Peyer's patch (tissue), 4 donors: ENCODE measurements around the gene COL23A1.

Experiments
- CTCF ChIP-seq, 6 experiments: fragments of 450-650 bp in 4 of 6; fragments of 200-600 bp in 2 of 6; sonication (generic) in 1 of 6; IDR thresholded peaks; one replicate each; pipeline ENCODE4 v1.5.1; 2017 to 2019; ENCODE audit warnings: antibody characterized with exemption in 6 of 6, mild to moderate bottlenecking in 3 of 6, moderate library complexity in 1 of 6
- POLR2A ChIP-seq, 2 donors: fragments of 450-650 bp; IDR thresholded peaks; one replicate each; pipeline ENCODE4 v1.5.1; 2017; ENCODE audit warnings: antibody characterized with exemption in 2 of 2, mild to moderate bottlenecking in 2 of 2, moderate library complexity in 2 of 2

DNA sequence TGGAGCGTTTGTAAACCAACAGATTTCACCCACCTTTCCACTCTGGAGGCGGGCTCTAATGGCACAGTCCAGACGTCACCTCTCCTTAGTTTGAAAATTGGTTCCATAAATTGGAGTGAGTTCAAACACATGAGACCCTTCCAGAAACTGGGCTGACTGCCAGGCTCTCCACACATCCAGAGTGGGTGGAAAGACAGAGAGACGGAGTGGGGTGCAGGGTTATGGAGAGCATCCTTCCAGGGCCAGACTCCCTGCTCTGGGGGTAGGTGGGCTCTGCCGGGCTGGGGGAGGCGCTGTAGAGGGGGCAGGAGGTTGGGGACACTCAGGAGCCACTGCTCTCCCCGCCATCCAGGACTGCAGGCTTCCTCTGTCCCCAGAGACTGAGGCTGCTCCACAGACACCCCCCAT, 252.9 kb downstream of the COL23A1 start:
- TF ChIP-seq CTCF (IDR thresholded peaks at IDR 0.05) (no peak), POLR2A (IDR thresholded peaks at IDR 0.05) (no peak)
